Stomach (tissue), 9 donors: ENCODE results near the gene ZGRF1. TPM values are rescaled to one million over a fixed set of nuclear protein-coding genes. Genes with fewer than 3 reads are reported as not detected.

ENCODE experiments used
- DNase-seq, 2 donors: peaks; one replicate each; pipeline versions ENCODE4 v3.0.0 to v3.0.0-alpha.2; 2013 to 2019
- H3K27ac ChIP-seq, 5 donors: fragments of 200-600 bp in 4 of 5; sonication (generic) in 4 of 5; one replicate each; pipeline ENCODE4 v1.5.1; 2013 to 2019; ENCODE audit warnings: mild to moderate bottlenecking in 1 of 5, moderate library complexity in 1 of 5
- H3K27me3 ChIP-seq, 3 donors: fragments of 200-600 bp; sonication (generic); one replicate each; pipeline ENCODE4 v1.5.1; 2017 to 2019; ENCODE audit warnings: mixed run types in 1 of 3
- H3K36me3 ChIP-seq, 4 donors: fragments of 200-600 bp; sonication (generic); 1 replicate in 3 of 4; 2 replicates in 1 of 4; pipeline ENCODE4 v1.5.1; 2016 to 2019
- H3K4me1 ChIP-seq, 4 donors: fragments of 200-600 bp; sonication (generic); one replicate each; pipeline ENCODE4 v1.5.1; 2016 to 2019
- H3K4me3 ChIP-seq, 4 donors: fragments of 200-600 bp; sonication (generic) in 3 of 4; one replicate each; pipeline ENCODE4 v1.5.1; 2016 to 2019; ENCODE audit warnings: mild to moderate bottlenecking in 1 of 4
- H3K9me3 ChIP-seq, 4 donors: fragments of 200-600 bp; sonication (generic); one replicate each; pipeline ENCODE4 v1.5.1; 2016 to 2019
- EP300 ChIP-seq: sonication (generic); formaldehyde crosslinking; IDR thresholded peaks from one replicate; pipeline ENCODE4 v1.6.1; 2017; ENCODE audit warnings: antibody characterized with exemption
- POLR2A ChIP-seq, 4 donors: fragments of 450-650 bp; IDR thresholded peaks; one replicate each; pipeline ENCODE4 v1.6.1; 2016; ENCODE audit warnings: antibody characterized with exemption in 4 of 4, control low read depth in 2 of 4, mild to moderate bottlenecking in 1 of 4, moderate library complexity in 1 of 4
- POLR2AphosphoS5 ChIP-seq, 3 donors: sonication (generic); formaldehyde crosslinking; IDR thresholded peaks; one replicate each; pipeline ENCODE4 v1.6.1; 2016; ENCODE audit warnings: antibody characterized with exemption in 3 of 3
- WGBS, 5 donors: extraction: QIAGEN DNeasy Blood & Tissue Kit in 3 of 5; methylation state at CpG; one replicate each; pipeline versions ENCODE4 v1.1.5 to v1.1.7; 2013 to 2018; 5-methylcytosine and 5-hydroxymethylcytosine counted together
- intact Hi-C: fragments of 100-400 bp; cut with DNase I; formaldehyde crosslinking; loops from one replicate; pipeline ENCODE4 v1.15.1; 2023; ENCODE audit warnings: low total_unique reads
- polyA plus RNA-seq, 3 donors: library from polyadenylated mRNA; stranded (reverse); fragments of 200-250 nt; gene quantifications; one replicate each; pipeline ENCODE4 v1.2.3, GENCODE V29; 2013
- total RNA-seq, 5 donors: library from RNA; depleted of rRNA; stranded (reverse); fragments of >200 nt; gene quantifications; one replicate each; pipeline versions ENCODE4 v1.1.0 to v1.2.3, GENCODE V29; 2014 to 2016
- TF ChIP-seq, protein P1 (sequence below), 7 experiments: fragments of 450-650 bp in 4 of 7; fragments of 200-600 bp in 3 of 7; sonication (generic) in 3 of 7; IDR thresholded peaks; one replicate each; pipeline ENCODE4 v1.5.1; 2016 to 2019; ENCODE audit warnings: antibody characterized with exemption in 7 of 7, control low read depth in 2 of 7, mild to moderate bottlenecking in 1 of 7
- donor health status: healthy with polysubstance abuse.
- donor health status: Bipolar disorder and iron deficiency.
- donor health status: healthy.

Gene ZGRF1
- total and polyA plus RNA-seq, 8 donors, result 0.46 to 20.6 (median 3.0) TPM

DNA sequence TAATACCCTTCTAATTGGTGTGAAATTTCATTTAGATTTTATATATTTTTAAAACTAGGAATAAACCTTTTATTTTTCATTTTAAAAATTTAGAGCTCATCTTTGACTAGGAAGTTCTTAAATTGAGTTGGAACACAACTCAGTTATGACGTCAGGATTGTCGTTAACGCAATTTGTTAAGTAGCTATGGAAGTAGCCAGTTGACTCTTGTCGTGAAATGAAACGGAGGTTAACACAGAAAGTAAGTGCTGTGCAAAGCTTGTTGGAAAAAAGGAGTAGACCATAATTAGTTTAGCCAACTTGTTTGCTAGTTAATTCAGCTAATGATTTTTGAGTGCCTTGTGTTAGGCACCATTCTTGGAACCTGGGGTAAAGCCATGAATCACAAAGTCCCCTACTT, 18.6 kb upstream of the ZGRF1 start:
- Histone ChIP-seq H3K27ac (no peak overlapping the region), H3K9me3 (no peaks in the 10 kb centered on the region), H3K27me3 (no peaks in the 10 kb centered on the region), H3K4me3 (no peak overlapping the region), H3K36me3 (peaks cover 12 to 100% (median 98%) of the 10 kb centered on the region in 4 donors), H3K4me1 (no peaks in the 10 kb centered on the region)
- TF ChIP-seq, protein P1, sequence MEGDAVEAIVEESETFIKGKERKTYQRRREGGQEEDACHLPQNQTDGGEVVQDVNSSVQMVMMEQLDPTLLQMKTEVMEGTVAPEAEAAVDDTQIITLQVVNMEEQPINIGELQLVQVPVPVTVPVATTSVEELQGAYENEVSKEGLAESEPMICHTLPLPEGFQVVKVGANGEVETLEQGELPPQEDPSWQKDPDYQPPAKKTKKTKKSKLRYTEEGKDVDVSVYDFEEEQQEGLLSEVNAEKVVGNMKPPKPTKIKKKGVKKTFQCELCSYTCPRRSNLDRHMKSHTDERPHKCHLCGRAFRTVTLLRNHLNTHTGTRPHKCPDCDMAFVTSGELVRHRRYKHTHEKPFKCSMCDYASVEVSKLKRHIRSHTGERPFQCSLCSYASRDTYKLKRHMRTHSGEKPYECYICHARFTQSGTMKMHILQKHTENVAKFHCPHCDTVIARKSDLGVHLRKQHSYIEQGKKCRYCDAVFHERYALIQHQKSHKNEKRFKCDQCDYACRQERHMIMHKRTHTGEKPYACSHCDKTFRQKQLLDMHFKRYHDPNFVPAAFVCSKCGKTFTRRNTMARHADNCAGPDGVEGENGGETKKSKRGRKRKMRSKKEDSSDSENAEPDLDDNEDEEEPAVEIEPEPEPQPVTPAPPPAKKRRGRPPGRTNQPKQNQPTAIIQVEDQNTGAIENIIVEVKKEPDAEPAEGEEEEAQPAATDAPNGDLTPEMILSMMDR (IDR thresholded peaks at IDR 0.05), result no peak
- TF ChIP-seq POLR2A (IDR thresholded peaks at IDR 0.05) (no peak), EP300 (no peak), POLR2AphosphoS5 (IDR thresholded peaks at IDR 0.05) (no peak)
- DNase-seq, result no peak
- WGBS, 5 donors, result 76 to 87% (median 86%) methylated on average over 5 of the region's 5 CpGs
- intact Hi-C loops, result no loop called here

DNA sequence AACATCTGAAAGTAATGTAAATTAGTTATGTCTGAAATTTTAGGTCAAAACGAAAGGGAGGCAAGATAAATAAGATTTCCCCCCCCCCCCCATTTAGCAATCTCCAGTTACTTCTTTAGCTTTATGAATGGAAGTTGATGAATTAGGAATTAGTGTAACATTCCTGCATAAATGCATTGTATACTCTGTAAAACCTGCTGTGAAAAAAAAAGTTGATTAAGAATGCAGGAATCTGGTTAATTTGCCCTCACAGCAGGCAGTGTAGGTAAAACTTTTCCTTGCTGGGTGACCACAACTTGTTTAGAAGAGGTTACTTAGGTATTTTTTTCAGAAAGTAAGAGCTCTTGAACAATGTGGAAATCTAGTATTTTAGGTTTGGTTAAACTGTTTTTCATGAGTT, 15.5 kb upstream of the ZGRF1 start:
- intact Hi-C loops, result no loop called here
- Histone ChIP-seq H3K27me3 (no peaks in the 10 kb centered on the region), H3K4me3 (no peak overlapping the region), H3K4me1 (no peaks in the 10 kb centered on the region), H3K27ac (no peak overlapping the region), H3K9me3 (no peaks in the 10 kb centered on the region), H3K36me3 (peaks cover 19 to 100% (median 99%) of the 10 kb centered on the region in 4 donors)
- WGBS, 5 donors, result 38 to 64% (median 50%) methylated on average over 1 of the region's 1 CpG
- no peak for DNase-seq
- no peak for TF ChIP-seq POLR2A (IDR thresholded peaks at IDR 0.05)
- TF ChIP-seq, protein P1 (IDR thresholded peaks at IDR 0.05), result no peak
- TF ChIP-seq POLR2AphosphoS5 (IDR thresholded peaks at IDR 0.05), result no peak
- TF ChIP-seq EP300, result no peak

DNA sequence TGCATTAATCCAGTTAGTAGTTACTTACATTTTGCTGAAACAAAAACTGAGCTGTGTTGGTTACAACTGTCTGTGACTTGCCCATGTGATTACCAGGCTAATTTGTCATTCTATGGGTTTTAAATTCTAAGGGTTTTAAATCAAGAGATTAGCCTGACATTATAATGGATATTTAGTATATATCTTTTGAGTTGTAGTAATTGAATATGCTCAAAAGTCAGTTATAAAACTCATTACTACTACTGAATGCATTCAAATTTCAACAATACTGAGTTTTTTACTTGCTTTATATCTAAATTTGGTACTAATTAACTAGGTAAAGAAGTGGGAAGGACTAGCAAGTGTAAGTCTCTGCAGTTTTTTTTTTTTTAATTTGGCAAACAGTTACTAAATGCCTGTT, 14.9 kb upstream of the ZGRF1 start:
- Histone ChIP-seq H3K27ac (no peak overlapping the region), H3K4me1 (no peaks in the 10 kb centered on the region), H3K27me3 (no peaks in the 10 kb centered on the region), H3K4me3 (no peak overlapping the region), H3K9me3 (no peaks in the 10 kb centered on the region), H3K36me3 (peaks cover 24 to 100% (median 99%) of the 10 kb centered on the region in 4 donors)
- TF ChIP-seq POLR2A (IDR thresholded peaks at IDR 0.05) (no peak), EP300 (no peak), POLR2AphosphoS5 (IDR thresholded peaks at IDR 0.05) (no peak)
- TF ChIP-seq, protein P1 (IDR thresholded peaks at IDR 0.05), result no peak
- no peak for DNase-seq
- intact Hi-C loops, result no loop called here

- no peak for TF ChIP-seq EP300
- TF ChIP-seq, protein P1 (IDR thresholded peaks at IDR 0.05), result no peak
- peaks cover 32 to 100% (median 99%) of the 10 kb centered on the region in 4 donors for H3K36me3 ChIP-seq
- no peaks in the 10 kb centered on the region for H3K4me1 ChIP-seq
- WGBS, 5 donors, result 65 to 69% (median 66%) methylated on average over 4 of the region's 4 CpGs
- no peak overlapping the region for H3K27ac ChIP-seq
- DNase-seq, result no peak
- H3K4me3 ChIP-seq, result no peak overlapping the region
- H3K27me3 ChIP-seq, result no peaks in the 10 kb centered on the region
- H3K9me3 ChIP-seq, result no peaks in the 10 kb centered on the region
- intact Hi-C loops, result no loop called here
Measured at GRCh38 chr4:112650332-112650731, 13.6 kb upstream of the ZGRF1 start.
